IPS-18c (cell line): ENCODE data around the gene PACSIN2.
"Not testable (repeated sequence)": the region's sequence is repeated elsewhere in the genome, so short reads cannot be mapped to it uniquely, and the experiment has no call there.

Experiments used
- H3K4me3 ChIP-seq: 2 replicates; pipeline ENCODE4 v1.7.0; 2013; ENCODE audit warnings: low read depth, mild to moderate bottlenecking, low read length, moderate library complexity; ENCODE audit not compliant: insufficient read depth
- H3K9me3 ChIP-seq: one replicate; pipeline ENCODE4 v1.6.1; 2013; ENCODE audit warnings: mild to moderate bottlenecking, low read length, moderate library complexity; ENCODE audit not compliant: control insufficient read depth, insufficient read depth

The PACSIN2 gene

GRCh38 chr22:42928969-42929837 is 85.7 kb downstream of the PACSIN2 start:
- Histone ChIP-seq H3K4me3 (no peak overlapping the region), H3K9me3 (peaks cover 2% of the 10 kb centered on the region)

GRCh38 chr22:42927966-42928365 is 87.0 kb downstream of the PACSIN2 start:
- no peak overlapping the region for H3K4me3 ChIP-seq
- H3K9me3 ChIP-seq = peaks cover 2% of the 10 kb centered on the region

GRCh38 chr22:42926768-42927167 is 88.2 kb downstream of the PACSIN2 start:
- H3K4me3 ChIP-seq = no peak overlapping the region
- peaks cover 2% of the 10 kb centered on the region for H3K9me3 ChIP-seq

- Histone ChIP-seq H3K4me3 (no peak overlapping the region), H3K9me3 (peaks cover 2% of the 10 kb centered on the region)
Observed at GRCh38 chr22:42926104-42926503, 88.8 kb downstream of the PACSIN2 start.

GRCh38 chr22:42925598-42925997 is 89.4 kb downstream of the PACSIN2 start:
- peaks cover 2% of the 10 kb centered on the region for H3K9me3 ChIP-seq
- H3K4me3 ChIP-seq = no peak overlapping the region

- H3K9me3 ChIP-seq = not testable (repeated sequence)
Observed at GRCh38 chr22:42925031-42925430, 89.9 kb downstream of the PACSIN2 start.

GRCh38 chr22:42924436-42924835 is 90.5 kb downstream of the PACSIN2 start:
- H3K4me3 ChIP-seq = no peak overlapping the region
- peaks cover 2% of the 10 kb centered on the region for H3K9me3 ChIP-seq

More at GRCh38 chr22:42925031-42925430, 89.9 kb downstream of the PACSIN2 start:
- not testable (repeated sequence) for H3K4me3 ChIP-seq

- H3K9me3 ChIP-seq = peaks cover 2% of the 10 kb centered on the region
- no peak overlapping the region for H3K4me3 ChIP-seq
Observed at GRCh38 chr22:42922374-42923191, 92.4 kb downstream of the PACSIN2 start.

- H3K4me3 ChIP-seq = no peak overlapping the region
- H3K9me3 ChIP-seq = peaks cover 2% of the 10 kb centered on the region
Observed at GRCh38 chr22:42920101-42920820, 94.7 kb downstream of the PACSIN2 start.

GRCh38 chr22:42919199-42919598 is 95.8 kb downstream of the PACSIN2 start:
- Histone ChIP-seq H3K9me3 (peaks cover under 1% of the 10 kb centered on the region), H3K4me3 (no peak overlapping the region)

- no peak overlapping the region for H3K4me3 ChIP-seq
- H3K9me3 ChIP-seq = no peaks in the 10 kb centered on the region
Observed at GRCh38 chr22:42918500-42918899, 96.4 kb downstream of the PACSIN2 start.

- not testable (repeated sequence) for H3K9me3 ChIP-seq, H3K4me3 ChIP-seq
Observed at GRCh38 chr22:42917358-42917757, 97.6 kb downstream of the PACSIN2 start.

GRCh38 chr22:42915980-42916765 is 98.8 kb downstream of the PACSIN2 start:
- Histone ChIP-seq H3K4me3 (no peak overlapping the region), H3K9me3 (no peaks in the 10 kb centered on the region)

- H3K4me3 ChIP-seq = no peak overlapping the region
Observed at GRCh38 chr22:42914511-42915076, 100.4 kb downstream of the PACSIN2 start.

GRCh38 chr22:42913874-42914510 is 101.0 kb downstream of the PACSIN2 start:
- H3K9me3 ChIP-seq = no peaks in the 10 kb centered on the region
- H3K4me3 ChIP-seq = no peak overlapping the region

More at GRCh38 chr22:42914511-42915076, 100.4 kb downstream of the PACSIN2 start:
- H3K9me3 ChIP-seq = no peaks in the 10 kb centered on the region

- no peak overlapping the region for H3K4me3 ChIP-seq
- H3K9me3 ChIP-seq = no peaks in the 10 kb centered on the region
Observed at GRCh38 chr22:42912059-42912458, 102.9 kb downstream of the PACSIN2 start.
